ENCODE data around the gene GMCL1. TPM values are rescaled to one million over a fixed set of nuclear protein-coding genes. Genes with fewer than 3 reads are reported as not detected.
"Not testable (repeated sequence)": the region's sequence is repeated elsewhere in the genome, so short reads cannot be mapped to it uniquely, and the experiment has no call there.

The GMCL1 gene
- total RNA-seq, 2 donors from 2014 or later, result 13.5 to 24.1 TPM

DNA sequence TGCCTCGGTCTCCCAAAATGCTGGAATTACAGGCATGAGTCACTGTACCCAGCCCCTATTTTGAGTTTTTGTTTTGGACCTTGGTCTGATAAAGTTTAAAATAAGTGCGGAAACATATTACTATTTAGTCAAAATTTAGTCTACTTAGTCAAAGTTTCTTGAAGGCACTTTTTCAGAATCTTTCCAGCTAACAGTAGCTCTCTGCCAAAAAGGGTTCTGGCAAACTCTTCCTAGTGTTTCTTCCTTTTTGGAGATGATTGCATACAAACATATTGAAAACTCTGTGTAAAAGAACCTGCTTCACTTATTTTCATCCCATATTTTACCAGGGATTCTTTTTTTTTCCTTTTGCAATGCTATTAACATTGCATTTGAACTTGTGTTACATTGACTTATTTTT is 28.8 kb downstream of the GMCL1 start:
- Histone ChIP-seq H3K27me3 (replicated peaks; ENCODE audit: insufficient read depth) (no peaks in the 10 kb centered on the region), H3K27ac (no peak overlapping the region), H3K9me3 (no peaks in the 10 kb centered on the region), H3K4me1 (ENCODE audit: control insufficient read depth in 1 of 2, low read depth in 2 of 2) (no peaks in the 10 kb centered on the region), H3K36me3 (no peaks in the 10 kb centered on the region), H3K4me3 (no peak overlapping the region)
- ATAC-seq (ENCODE audit: insufficient number of reproducible peaks, low FRiP score, low read depth) (no peak), DNase-seq (ENCODE audit: low spot score) (no peak)
- TF ChIP-seq, protein P1, sequence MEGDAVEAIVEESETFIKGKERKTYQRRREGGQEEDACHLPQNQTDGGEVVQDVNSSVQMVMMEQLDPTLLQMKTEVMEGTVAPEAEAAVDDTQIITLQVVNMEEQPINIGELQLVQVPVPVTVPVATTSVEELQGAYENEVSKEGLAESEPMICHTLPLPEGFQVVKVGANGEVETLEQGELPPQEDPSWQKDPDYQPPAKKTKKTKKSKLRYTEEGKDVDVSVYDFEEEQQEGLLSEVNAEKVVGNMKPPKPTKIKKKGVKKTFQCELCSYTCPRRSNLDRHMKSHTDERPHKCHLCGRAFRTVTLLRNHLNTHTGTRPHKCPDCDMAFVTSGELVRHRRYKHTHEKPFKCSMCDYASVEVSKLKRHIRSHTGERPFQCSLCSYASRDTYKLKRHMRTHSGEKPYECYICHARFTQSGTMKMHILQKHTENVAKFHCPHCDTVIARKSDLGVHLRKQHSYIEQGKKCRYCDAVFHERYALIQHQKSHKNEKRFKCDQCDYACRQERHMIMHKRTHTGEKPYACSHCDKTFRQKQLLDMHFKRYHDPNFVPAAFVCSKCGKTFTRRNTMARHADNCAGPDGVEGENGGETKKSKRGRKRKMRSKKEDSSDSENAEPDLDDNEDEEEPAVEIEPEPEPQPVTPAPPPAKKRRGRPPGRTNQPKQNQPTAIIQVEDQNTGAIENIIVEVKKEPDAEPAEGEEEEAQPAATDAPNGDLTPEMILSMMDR (IDR thresholded peaks at IDR 0.05), result no peak

DNA sequence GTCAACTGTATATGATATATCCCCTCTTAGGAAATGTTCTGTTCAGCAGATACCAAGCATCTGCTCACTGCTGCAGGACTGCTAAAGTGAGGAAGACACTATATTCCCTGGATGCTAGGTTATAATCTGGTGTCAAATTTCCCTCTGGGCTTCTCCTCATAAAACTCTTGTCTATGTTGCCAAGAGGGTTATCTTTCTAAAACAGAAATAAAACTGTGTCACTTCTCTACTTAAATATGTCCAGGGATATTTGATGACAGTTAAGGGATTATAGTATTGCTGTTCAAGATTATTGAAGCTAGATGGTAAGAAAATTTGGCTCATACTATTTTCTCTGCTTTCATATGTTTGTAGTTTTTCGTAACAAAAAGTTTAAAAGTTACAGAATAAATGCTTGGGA is 33.8 kb downstream of the GMCL1 start:
- Histone ChIP-seq H3K4me3 (no peak overlapping the region), H3K27me3 (replicated peaks; ENCODE audit: insufficient read depth) (no peaks in the 10 kb centered on the region), H3K4me1 (ENCODE audit: control insufficient read depth in 1 of 2, low read depth in 2 of 2) (no peaks in the 10 kb centered on the region), H3K9me3 (no peaks in the 10 kb centered on the region), H3K27ac (no peak overlapping the region), H3K36me3 (peaks cover 23% of the 10 kb centered on the region)
- DNase-seq (ENCODE audit: low spot score) (no peak), ATAC-seq (ENCODE audit: insufficient number of reproducible peaks, low FRiP score, low read depth) (no peak)
- TF ChIP-seq, protein P1 (IDR thresholded peaks at IDR 0.05), result no peak

- no peaks in the 10 kb centered on the region for H3K27me3 ChIP-seq (replicated peaks; ENCODE audit: insufficient read depth)
- H3K27ac ChIP-seq, result no peak overlapping the region
- ATAC-seq (ENCODE audit: insufficient number of reproducible peaks, low FRiP score, low read depth) (no peak), DNase-seq (ENCODE audit: low spot score) (no peak)
- no peak overlapping the region for H3K4me3 ChIP-seq
- peaks cover 3 to 4% of the 10 kb centered on the region in 2 donors for H3K4me1 ChIP-seq (ENCODE audit: control insufficient read depth in 1 of 2, low read depth in 2 of 2)
- no peaks in the 10 kb centered on the region for H3K9me3 ChIP-seq
- TF ChIP-seq, protein P1 (IDR thresholded peaks at IDR 0.05), result no peak
- no peaks in the 10 kb centered on the region for H3K36me3 ChIP-seq
Observed at GRCh38 chr2:69888451-69888850, 59.0 kb downstream of the GMCL1 start.

GRCh38 chr2:69889302-69889701 is 59.8 kb downstream of the GMCL1 start:
- Histone ChIP-seq H3K36me3 (no peaks in the 10 kb centered on the region), H3K9me3 (no peaks in the 10 kb centered on the region), H3K27ac (no peak overlapping the region), H3K4me3 (no peak overlapping the region), H3K27me3 (replicated peaks; ENCODE audit: insufficient read depth) (no peaks in the 10 kb centered on the region), H3K4me1 (ENCODE audit: control insufficient read depth in 1 of 2, low read depth in 2 of 2) (peaks cover 4 to 5% of the 10 kb centered on the region in 2 donors)
- DNase-seq (ENCODE audit: low spot score), result no peak
- no peak for ATAC-seq (ENCODE audit: insufficient number of reproducible peaks, low FRiP score, low read depth)
- TF ChIP-seq, protein P1 (IDR thresholded peaks at IDR 0.05), result no peak

DNA sequence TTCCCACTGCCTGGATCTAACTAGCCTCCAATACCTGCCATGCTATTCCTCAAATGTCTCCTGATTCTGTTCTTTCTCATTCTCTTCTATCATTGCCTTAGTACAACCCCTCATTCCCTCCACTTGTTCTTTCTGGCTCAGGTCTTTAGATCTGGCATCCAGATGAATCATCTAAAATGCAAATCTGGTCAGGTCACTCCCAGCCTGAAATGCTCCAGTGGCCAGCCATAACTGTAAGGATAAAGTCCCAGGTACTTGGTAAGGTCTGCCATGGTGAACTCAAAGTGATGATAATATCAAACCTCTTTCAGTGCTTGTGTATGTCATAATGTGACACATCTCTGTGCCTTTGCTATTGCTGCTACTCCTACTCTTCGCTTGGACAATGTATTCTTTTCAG is 61.4 kb downstream of the GMCL1 start:
- Histone ChIP-seq H3K9me3 (no peaks in the 10 kb centered on the region), H3K4me3 (no peak overlapping the region), H3K4me1 (ENCODE audit: control insufficient read depth in 1 of 2, low read depth in 2 of 2) (peaks cover 15 to 21% of the 10 kb centered on the region in 2 donors), H3K36me3 (no peaks in the 10 kb centered on the region), H3K27me3 (replicated peaks; ENCODE audit: insufficient read depth) (no peaks in the 10 kb centered on the region), H3K27ac (no peak overlapping the region)
- ATAC-seq (ENCODE audit: insufficient number of reproducible peaks, low FRiP score, low read depth) (no peak), DNase-seq (ENCODE audit: low spot score) (no peak)
- TF ChIP-seq, protein P1 (IDR thresholded peaks at IDR 0.05), result no peak

DNA sequence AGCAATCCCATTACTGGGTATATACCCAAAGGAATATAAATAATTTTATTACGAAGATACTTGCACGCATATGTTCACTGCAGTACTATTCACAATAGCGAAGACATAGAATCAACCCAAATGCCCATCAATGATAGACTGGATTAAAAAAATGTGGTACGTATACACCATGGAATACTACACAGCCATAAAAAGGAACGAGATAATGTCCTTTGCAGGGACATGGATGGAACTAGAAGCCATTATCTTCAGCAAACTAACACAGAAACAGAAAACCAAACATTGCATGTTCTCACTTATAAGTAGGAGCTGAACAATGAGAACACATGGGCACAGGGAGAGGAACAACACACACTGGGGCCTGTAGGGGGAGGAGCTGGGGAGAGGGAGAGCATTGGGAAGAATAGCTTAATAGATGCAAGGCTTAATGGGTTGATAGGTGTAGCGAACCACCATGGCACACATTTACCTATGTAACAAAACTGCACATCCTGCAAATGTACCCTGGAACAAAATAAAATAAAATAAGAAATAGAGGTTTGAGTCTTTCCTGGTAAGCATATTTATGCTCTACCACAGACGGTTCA is 63.5 kb downstream of the GMCL1 start:
- not testable (repeated sequence) for DNase-seq (ENCODE audit: low spot score); H3K27me3 ChIP-seq (replicated peaks; ENCODE audit: insufficient read depth); H3K27ac ChIP-seq; H3K36me3 ChIP-seq; H3K9me3 ChIP-seq; ATAC-seq (ENCODE audit: insufficient number of reproducible peaks, low FRiP score, low read depth)
- Histone ChIP-seq H3K4me3 (peak overlapping the region; percentile 82), H3K4me1 (ENCODE audit: control insufficient read depth in 1 of 2, low read depth in 2 of 2) (peaks cover 15 to 24% of the 10 kb centered on the region in 2 donors)
